DOHH2 (cell line): ENCODE results near the gene WDR35.

ENCODE experiments used
- H3F3A ChIP-seq: fragments of 200-600 bp; sonication (generic), shearing (Covaris generic); 2 replicates; pipeline ENCODE4 v1.6.0; 2016; ENCODE audit warnings: antibody characterized with exemption, mild to moderate bottlenecking; ENCODE audit not compliant: control insufficient read depth, insufficient read depth
- H3K27ac ChIP-seq: fragments of 200-600 bp; sonication (generic); 2 replicates; pipeline ENCODE4 v1.5.1; 2014; ENCODE audit warnings: low read depth, mild to moderate bottlenecking, low read length, moderate library complexity
- H3K27me3 ChIP-seq: fragments of 200-600 bp; sonication (generic); 2 replicates; pipeline ENCODE4 v1.6.1; 2014; ENCODE audit warnings: mild to moderate bottlenecking, low read length, mixed read lengths; ENCODE audit not compliant: control insufficient read depth
- H3K36me3 ChIP-seq: fragments of 200-600 bp; sonication (generic); 2 replicates; pipeline ENCODE4 v1.6.1; 2014; ENCODE audit warnings: mild to moderate bottlenecking, low read length, moderate library complexity, mixed read lengths; ENCODE audit not compliant: control insufficient read depth
- H3K4me1 ChIP-seq: fragments of 200-600 bp; sonication (generic); 2 replicates; pipeline ENCODE4 v1.6.1; 2014; ENCODE audit warnings: mild to moderate bottlenecking, low read length, mixed read lengths; ENCODE audit not compliant: control insufficient read depth
- H3K4me2 ChIP-seq: fragments of 200-600 bp; sonication (generic); 2 replicates; pipeline ENCODE4 v1.6.0; 2014; ENCODE audit warnings: mild to moderate bottlenecking, low read length, moderate library complexity
- H3K4me3 ChIP-seq: fragments of 200-600 bp; sonication (generic); 2 replicates; pipeline ENCODE4 v1.5.1; 2014; ENCODE audit warnings: mild to moderate bottlenecking, low read length, mixed read lengths
- H3K79me2 ChIP-seq: fragments of 200-600 bp; sonication (generic); 2 replicates; pipeline ENCODE4 v1.6.1; 2014; ENCODE audit warnings: mild to moderate bottlenecking, low read length, mixed read lengths; ENCODE audit not compliant: control insufficient read depth
- H3K9me2 ChIP-seq: fragments of 200-600 bp; sonication (generic); replicated peaks from 2 replicates; pipeline ENCODE4 v1.6.1; 2014; ENCODE audit warnings: mild to moderate bottlenecking, low read length, mixed read lengths; ENCODE audit not compliant: control insufficient read depth
- H3K9me3 ChIP-seq: fragments of 200-600 bp; sonication (generic); 2 replicates; pipeline ENCODE4 v1.6.1; 2014; ENCODE audit warnings: antibody characterized with exemption, low read length, mixed read lengths; ENCODE audit not compliant: control insufficient read depth, insufficient read depth
- H4K20me1 ChIP-seq: fragments of 200-600 bp; sonication (generic); 2 replicates; pipeline ENCODE4 v1.6.0; 2014; ENCODE audit warnings: low read depth, mild to moderate bottlenecking, antibody characterized with exemption, low read length, moderate library complexity; ENCODE audit not compliant: control insufficient read depth, insufficient read depth
- EZH2phosphoT487 ChIP-seq: fragments of 200-600 bp; sonication (generic); IDR thresholded peaks from 2 replicates; pipeline ENCODE4 v1.6.1; 2017; ENCODE audit warnings: borderline replicate concordance, mild to moderate bottlenecking, antibody characterized with exemption, low read length, moderate library complexity, mixed read lengths
- TF ChIP-seq, protein P1 (sequence below): fragments of 200-600 bp; sonication (generic); IDR thresholded peaks from one replicate; pipeline ENCODE4 v1.5.1; 2014; ENCODE audit warnings: antibody characterized with exemption, mild to moderate bottlenecking, low read depth, low read length; ENCODE audit not compliant: poor library complexity, severe bottlenecking

Gene WDR35

DNA sequence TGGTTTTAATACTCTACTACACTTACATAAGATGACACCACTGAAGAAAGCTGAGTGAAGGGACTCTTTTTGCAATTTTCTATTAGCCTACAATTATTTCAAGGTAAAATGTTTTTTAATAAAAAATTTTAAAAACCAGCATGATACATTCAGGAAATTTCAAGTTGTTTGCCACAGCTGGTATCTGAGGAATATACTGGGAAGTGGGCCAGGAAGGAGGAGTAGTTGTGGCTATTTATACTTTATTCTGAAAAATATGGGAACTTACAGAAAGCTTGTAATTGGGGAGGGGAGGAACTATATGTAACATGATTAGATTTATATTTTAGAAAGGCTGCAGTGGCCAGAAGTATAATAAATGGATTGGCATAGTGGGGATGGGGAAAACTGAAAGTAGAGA is 40.8 kb downstream of the WDR35 start:
- Histone ChIP-seq H3K36me3 (no peaks in the 10 kb centered on the region), H3K4me2 (no peak overlapping the region), H4K20me1 (no peaks in the 10 kb centered on the region), H3K27ac (no peak overlapping the region), H3K27me3 (no peaks in the 10 kb centered on the region), H3K4me3 (no peak overlapping the region), H3K79me2 (no peaks in the 10 kb centered on the region), H3K4me1 (no peaks in the 10 kb centered on the region), H3K9me3 (no peaks in the 10 kb centered on the region), H3K9me2 (no peaks in the 10 kb centered on the region), H3F3A (no peaks in the 10 kb centered on the region)
- TF ChIP-seq, protein P1, sequence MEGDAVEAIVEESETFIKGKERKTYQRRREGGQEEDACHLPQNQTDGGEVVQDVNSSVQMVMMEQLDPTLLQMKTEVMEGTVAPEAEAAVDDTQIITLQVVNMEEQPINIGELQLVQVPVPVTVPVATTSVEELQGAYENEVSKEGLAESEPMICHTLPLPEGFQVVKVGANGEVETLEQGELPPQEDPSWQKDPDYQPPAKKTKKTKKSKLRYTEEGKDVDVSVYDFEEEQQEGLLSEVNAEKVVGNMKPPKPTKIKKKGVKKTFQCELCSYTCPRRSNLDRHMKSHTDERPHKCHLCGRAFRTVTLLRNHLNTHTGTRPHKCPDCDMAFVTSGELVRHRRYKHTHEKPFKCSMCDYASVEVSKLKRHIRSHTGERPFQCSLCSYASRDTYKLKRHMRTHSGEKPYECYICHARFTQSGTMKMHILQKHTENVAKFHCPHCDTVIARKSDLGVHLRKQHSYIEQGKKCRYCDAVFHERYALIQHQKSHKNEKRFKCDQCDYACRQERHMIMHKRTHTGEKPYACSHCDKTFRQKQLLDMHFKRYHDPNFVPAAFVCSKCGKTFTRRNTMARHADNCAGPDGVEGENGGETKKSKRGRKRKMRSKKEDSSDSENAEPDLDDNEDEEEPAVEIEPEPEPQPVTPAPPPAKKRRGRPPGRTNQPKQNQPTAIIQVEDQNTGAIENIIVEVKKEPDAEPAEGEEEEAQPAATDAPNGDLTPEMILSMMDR, result no peak
- TF ChIP-seq EZH2phosphoT487, result no peak

DNA sequence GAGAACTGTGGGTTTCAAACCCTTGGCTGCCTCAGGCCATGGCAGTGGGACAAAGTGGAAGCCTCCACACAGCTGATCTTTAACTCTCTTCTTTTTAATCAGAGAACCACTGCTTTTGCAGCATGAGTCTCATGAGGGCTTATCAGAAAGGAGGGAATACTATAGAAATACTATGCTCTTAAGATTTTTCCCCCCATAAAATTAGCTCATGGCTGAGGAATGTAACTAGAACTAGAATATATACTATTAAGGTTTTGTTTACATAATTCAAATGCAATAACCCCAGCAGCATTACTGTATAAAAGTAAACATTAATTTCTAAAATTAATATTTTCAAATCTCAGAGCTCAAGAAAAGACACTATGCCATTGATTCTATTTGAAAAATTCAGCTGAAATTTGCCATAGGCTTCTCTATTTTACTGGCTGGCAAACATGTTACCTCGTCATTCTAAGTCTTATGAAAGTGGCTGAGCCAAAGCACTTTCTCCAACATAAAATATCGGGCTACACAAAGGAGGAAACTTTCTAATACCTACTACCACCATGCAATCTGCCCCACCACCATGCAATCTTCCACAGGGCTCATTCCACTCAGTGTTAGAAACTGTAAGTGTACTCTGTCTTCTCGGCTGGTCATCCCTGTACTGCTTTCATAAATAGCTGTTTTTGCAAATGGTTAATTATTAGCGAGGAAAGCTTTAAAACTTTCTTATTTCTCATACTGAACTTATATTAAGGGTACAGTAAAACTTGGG is 42.5 kb downstream of the WDR35 start:
- no peaks in the 10 kb centered on the region for H3K27me3 ChIP-seq
- no peaks in the 10 kb centered on the region for H3K79me2 ChIP-seq
- H3K4me2 ChIP-seq, result no peak overlapping the region
- no peaks in the 10 kb centered on the region for H3K9me3 ChIP-seq
- no peak overlapping the region for H3K27ac ChIP-seq
- no peaks in the 10 kb centered on the region for H3K4me1 ChIP-seq
- H3K9me2 ChIP-seq, result no peaks in the 10 kb centered on the region
- no peaks in the 10 kb centered on the region for H4K20me1 ChIP-seq
- H3F3A ChIP-seq, result no peaks in the 10 kb centered on the region
- H3K4me3 ChIP-seq, result no peak overlapping the region
- H3K36me3 ChIP-seq, result no peaks in the 10 kb centered on the region
- TF ChIP-seq, protein P1, result no peak
- no peak for TF ChIP-seq EZH2phosphoT487

DNA sequence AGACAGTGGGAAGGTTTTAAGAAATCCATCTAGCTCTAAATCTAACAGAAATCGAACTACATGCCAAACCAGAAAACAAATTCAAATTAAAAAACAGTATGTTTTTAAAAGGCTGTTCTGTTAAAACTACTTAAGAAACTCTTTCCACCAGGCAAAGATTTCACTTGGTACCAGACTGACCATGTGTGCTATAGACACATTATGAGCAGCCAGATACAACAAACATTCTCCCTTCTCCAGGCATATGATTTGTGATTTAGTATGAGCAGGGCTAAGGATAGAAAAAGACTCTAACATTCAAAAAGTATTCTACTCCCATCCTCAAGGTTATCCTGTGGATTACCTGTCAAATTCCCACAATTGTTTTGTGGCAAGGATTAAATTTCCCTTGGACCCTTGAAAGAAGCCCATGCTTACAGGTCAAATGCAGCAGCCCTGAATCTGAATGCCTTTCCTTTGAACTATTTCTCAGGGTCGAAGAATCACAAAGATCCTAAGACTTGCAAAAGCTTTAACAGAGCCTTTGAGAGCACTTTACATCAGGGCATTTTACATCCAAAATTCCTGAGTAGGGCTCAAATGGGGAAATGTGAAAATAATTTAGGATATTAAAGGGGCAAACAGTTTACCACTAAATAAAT is 45.6 kb downstream of the WDR35 start:
- no peak overlapping the region for H3K4me2 ChIP-seq
- no peaks in the 10 kb centered on the region for H4K20me1 ChIP-seq
- no peaks in the 10 kb centered on the region for H3K9me3 ChIP-seq
- no peaks in the 10 kb centered on the region for H3K4me1 ChIP-seq
- no peaks in the 10 kb centered on the region for H3F3A ChIP-seq
- TF ChIP-seq EZH2phosphoT487, result no peak
- H3K27ac ChIP-seq, result no peak overlapping the region
- H3K9me2 ChIP-seq, result no peaks in the 10 kb centered on the region
- no peak overlapping the region for H3K4me3 ChIP-seq
- H3K36me3 ChIP-seq, result no peaks in the 10 kb centered on the region
- H3K79me2 ChIP-seq, result no peaks in the 10 kb centered on the region
- no peaks in the 10 kb centered on the region for H3K27me3 ChIP-seq

DNA sequence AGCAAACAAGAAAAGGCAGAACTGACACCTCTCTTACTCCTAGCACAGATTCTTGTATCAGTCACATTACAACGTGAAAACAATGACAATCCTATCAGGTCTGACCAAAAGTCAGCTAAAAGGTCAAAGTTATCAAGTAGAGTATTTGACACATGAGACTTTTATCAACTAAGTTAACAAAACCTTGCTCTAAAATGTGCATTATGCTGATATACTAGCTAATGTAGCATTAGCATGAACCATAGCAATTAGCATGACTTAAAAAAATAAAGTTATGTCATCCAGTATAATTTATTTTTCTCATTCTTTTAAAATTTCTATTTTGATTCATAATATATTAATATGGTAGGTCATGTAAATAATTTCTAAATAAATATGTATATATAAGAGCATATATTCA is 46.7 kb downstream of the WDR35 start:
- Histone ChIP-seq H4K20me1 (no peaks in the 10 kb centered on the region), H3K79me2 (no peaks in the 10 kb centered on the region), H3K36me3 (no peaks in the 10 kb centered on the region), H3K4me2 (no peak overlapping the region), H3K4me3 (no peak overlapping the region), H3K9me3 (no peaks in the 10 kb centered on the region), H3K4me1 (no peaks in the 10 kb centered on the region), H3F3A (no peaks in the 10 kb centered on the region), H3K27me3 (no peaks in the 10 kb centered on the region), H3K27ac (no peak overlapping the region), H3K9me2 (no peaks in the 10 kb centered on the region)
- TF ChIP-seq, protein P1, result no peak
- TF ChIP-seq EZH2phosphoT487, result no peak
